ENCODE measurements around the gene CTNNA3.

CTNNA3 gene

DNA sequence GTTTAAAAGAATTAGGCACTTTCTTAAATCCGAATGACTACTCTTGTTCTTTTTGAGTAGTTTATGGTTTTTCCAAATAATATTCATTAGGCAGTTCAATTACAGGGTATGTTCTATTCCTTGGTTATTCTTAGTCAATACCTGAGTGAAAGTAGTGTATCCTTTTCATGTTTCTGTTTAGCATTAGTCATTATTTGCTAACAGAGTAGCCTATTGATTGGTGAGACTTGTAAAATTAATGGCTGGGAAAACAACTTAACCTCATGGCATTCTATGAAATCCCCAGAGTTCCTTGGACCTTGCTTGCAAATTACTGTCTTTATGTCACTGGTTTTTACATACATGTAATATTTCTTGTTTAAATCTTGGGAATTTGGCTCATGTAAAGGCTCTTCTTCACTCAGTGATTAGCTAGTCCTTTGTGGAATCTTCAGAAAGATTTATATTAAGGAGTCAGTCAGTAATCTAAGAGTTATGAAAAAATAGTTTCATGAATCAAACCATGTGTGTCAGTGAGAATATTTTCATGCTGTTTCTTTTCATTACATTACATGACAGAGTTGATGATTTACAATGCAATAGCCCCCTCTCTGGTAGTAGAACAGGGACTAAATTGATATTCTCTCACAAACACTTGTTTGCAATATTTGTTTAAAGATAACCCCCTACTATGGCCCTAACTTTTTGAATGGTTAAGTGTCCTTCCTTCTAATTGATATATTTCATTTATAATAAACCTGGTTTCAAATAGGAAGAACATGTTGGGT lies 851.6 kb downstream of the CTNNA3 start:
- peak in 1 of 5 experiments; percentile 12 for DNase-seq

DNA sequence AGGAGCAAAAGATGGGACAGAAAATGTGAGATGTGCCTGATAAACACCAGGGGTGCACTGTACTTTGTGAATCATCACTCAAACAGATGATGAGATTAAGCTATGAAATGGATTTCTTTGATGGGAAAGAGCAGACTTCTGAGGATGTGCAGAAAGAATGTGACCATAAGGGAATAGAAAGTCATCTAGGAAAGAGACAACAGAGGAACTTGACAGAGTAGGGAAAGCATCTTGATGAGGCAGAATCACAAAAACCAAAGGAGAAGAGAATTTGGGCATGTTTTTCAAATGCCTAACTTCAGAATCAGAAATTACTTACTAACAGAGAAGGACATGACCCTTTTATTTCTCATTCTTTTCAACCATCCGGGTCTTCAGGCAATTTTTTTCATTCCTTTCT lies 852.6 kb downstream of the CTNNA3 start:
- no peak for DNase-seq

DNA sequence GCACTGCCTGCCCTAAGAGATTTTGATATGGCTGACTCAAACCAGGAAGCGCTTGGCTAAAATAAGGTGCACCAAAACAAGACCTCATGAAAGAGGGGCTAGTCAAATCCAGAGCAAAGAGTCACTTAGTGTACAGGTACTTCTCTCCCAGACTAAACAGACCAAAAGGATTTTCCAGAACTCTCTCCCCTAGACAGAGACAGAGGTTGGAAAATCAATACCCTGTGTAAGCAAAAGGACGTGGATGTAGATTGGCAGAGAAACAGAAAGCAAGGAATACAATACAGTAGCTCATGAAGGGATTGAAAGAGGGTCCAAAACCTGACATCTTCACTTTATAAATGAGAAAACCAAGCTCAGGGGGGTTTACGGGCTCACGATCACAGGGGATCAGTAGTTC lies 853.1 kb downstream of the CTNNA3 start:
- DNase-seq, result no peak

DNA sequence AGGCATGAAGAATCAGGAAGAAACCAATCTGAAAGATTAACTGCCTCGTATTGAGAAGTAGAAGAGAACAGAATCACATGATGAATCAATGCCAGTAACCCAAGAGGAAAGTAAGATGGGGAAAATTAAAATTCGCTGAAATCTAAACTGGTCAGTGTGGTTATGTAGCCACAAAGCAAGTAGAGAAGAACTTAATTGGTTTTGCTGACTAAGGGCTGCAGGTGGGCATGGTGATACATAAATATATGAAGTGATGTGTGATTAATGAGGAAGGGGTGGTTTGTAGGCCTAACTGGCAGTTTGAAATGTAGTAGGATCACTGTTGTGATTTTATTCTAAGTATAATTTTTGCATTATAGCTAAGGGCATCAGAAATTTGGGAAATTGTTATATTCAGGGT lies 853.6 kb downstream of the CTNNA3 start:
- DNase-seq, result no peak

DNA sequence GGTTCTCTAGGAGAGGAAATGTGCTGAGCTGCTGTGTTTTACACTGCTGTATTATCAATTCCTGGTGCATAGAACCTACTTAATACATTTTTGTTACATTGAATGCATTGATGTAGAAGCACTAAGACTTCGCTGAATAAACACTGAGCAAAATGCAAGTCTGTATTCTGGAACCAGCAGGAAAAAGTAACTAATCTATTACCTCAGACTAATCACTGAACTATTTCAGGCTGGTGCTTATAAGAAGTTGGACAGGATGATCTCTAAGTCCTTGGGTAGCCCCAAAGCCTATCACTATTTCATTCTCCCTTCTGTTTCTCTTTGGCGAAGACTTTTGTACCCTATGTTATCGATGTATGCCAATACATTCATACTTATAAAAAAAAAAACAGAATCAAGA lies 857.3 kb downstream of the CTNNA3 start:
- no peak for DNase-seq

DNA sequence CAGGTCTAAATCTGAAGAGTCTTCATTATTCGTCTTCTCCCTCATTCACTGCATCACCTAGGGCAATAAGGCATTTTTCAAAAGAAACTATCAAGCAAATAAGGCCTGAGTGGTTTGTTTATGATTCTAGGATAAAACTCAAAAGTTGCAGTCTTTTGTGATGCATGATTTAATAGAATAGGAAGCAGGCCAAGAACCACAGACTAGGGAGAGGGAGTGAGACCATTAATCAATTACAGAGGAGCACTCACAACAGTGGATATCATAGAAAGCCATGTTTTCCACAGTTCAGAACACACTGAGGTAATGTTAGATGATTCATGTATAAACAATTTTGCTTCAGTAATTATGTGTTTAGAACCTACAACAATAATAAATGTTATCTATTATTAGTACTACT lies 858.0 kb downstream of the CTNNA3 start:
- DNase-seq, result no peak

DNA sequence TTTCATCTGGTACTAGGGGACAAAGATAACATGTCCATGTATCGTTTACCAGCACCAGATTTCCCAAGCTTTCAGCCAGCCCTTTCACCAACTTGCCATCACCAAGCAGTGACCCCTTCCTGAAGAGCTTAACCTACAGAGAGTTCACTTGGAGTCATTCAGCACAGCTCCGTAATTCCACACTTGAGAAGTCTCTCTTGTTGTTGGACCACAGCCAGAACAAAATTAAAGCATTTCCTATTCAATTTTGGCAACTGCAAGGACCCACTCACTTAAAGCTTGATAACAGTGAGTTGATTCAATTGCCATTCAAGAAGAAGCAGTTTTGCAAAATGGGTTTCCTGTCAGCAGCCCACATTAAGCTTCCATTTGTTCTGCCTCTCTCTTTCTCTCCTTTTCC lies 858.7 kb downstream of the CTNNA3 start:
- DNase-seq, result no peak

DNA sequence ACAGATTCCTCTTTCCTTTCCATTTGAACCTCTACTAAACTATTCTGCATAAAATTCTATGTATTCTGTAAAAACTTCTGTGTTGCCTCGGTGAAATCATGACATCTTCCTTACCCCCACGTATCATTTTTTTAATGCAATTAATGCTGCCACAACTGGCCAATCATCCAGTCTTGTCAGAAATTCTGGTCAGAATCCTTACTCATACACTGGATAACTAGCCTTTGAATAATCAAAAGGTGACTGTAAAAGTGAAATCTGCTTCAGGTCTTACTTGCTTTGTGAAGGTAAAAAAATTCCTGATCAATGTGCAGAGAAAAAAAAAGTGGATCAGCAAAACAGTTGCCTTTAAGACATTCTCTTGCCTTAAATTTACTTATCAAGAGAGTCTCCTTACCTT lies 859.2 kb downstream of the CTNNA3 start:
- no peak for DNase-seq

DNA sequence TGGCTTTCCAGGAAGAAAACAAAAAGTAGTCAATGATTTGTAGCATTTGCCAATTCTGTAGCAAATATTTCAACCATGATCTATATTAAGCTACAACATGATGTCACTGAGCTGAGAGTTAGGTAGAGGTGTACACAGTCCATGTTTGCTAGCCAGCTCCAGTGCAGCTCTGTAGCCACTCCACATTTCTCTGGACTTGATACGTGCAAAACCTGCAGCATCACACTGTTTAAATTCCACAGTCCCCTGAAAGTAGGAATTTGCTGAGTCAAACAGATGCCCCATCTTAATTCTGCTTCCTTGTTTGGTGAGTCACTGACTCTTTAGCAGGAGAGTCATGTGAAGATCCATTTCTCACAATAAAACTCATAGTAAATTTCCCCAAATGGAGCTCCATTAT lies 859.9 kb downstream of the CTNNA3 start:
- DNase-seq, result no peak

DNA sequence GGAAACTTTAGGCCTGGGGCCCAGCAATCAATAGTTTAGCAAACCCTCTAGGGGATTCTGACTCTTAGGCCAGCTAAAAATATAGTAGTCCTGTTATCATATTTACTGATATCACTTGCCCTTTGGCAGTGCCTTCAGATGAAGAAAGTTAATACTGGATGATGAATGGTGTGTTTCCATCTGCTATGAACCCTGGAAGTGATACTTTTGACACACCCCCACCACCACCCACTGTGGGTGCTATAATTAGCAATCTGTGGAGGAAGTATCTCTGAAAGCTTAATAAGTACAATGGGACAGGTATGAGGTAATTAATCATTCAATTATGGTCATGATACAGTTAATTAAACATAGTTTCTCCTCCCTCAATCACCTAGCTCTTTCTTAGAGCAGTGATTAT lies 860.6 kb downstream of the CTNNA3 start:
- peak in 1 of 5 experiments; percentile 31 for DNase-seq

DNA sequence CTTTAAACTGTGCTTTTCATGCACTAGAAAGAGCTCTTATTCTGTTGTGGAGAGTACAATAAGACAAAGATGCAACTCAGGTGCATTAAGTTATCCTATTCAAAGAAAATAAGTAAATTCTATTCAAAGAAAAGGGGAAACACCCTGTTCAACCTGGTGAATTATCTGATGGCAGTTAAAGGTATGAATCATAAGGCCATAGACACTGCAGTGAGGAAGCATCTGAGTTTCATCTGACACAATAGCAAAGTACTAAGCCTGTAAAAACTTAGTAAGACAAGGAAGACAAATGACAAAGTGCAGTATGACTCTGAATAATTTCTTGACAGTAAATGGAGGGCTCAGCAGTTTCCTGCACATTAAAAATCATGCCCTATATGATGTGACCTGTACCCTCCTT lies 861.2 kb downstream of the CTNNA3 start:
- DNase-seq, result peak in 1 of 5 experiments; percentile 87

DNA sequence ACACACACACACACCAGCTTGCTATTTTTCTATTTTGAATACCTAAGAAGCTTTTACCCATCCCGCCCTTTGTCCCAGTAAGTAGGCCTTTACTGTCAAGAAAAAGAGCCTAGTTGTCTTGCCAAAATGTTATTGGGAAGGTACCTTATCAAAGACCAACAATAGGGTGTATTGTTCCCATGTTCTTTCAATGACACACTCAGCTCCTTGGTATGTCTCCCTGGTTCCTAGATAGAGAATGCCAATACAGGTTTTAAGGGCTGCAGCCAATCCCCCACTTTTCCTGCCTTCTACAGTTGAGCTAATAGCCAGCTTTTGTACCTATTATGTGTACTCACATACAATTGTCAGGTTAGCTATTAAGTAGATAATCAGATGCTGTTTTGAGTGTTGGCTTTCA lies 862.1 kb downstream of the CTNNA3 start:
- DNase-seq, result no peak

DNA sequence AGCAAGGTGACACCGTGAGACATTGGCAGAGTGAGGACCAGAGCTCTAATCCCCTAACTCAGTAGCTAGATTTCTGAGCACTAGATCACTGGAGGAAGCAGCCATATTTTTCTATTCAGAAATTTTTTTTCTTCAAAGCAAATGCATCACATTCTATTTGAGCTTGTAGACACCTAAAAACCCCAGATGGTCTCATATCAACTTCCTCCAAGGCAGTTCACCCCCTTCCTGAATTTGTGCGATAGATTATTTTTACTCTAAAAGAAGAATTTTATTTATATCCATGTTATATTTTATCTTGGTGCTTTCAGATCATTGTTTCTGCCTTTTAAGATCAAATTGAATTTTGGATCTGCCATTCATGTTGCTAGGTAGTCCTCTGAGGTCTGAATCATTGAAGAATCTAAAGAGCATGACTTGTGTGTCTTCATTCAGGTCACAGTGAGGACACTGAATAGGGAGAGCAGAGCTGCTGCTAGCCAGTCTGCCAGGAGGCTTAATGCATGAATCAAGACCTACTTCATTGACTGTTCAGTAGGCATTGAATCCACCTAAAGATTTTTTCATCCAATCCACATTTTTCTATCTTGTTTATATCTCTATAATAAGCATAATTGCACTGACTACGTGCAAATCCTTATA lies 863.1 kb downstream of the CTNNA3 start:
- DNase-seq, result no peak

DNA sequence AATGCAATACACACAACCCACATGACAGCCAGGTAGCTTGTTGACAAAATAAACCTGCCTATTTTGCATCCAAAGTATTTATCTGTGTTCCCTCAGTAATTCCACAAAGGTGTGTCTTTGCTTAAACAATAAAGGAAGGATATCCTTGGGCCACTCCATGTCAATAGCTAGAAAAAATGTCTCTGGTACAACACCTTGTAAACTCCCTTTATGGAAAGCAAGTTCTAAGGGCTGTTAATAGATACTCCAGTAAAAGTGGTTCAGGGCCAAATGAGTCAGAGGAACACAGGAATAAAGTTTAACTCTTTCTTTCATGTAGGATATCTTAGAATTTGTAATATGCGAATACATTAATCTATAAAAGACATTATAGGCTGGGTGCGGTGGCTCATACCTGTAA lies 867.0 kb downstream of the CTNNA3 start:
- DNase-seq, result no peak

DNA sequence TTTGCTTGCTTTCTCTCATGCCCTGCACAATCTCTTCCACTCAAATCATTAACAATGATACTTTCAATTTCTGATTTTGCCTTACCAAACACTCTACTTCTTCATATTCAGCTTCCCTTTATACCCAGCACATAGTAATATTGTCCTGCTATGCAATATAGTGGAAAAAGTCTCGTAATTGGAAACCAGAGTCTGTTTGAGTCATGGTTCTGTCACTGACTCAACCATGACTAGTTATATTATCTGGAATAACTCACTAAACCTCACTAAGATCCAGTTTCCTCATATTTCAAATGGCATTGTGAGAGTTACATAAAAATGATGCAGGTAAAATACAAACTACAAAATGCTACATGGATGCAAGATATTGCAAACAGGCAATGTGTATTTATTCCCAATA lies 868.6 kb downstream of the CTNNA3 start:
- no peak for DNase-seq

DNA sequence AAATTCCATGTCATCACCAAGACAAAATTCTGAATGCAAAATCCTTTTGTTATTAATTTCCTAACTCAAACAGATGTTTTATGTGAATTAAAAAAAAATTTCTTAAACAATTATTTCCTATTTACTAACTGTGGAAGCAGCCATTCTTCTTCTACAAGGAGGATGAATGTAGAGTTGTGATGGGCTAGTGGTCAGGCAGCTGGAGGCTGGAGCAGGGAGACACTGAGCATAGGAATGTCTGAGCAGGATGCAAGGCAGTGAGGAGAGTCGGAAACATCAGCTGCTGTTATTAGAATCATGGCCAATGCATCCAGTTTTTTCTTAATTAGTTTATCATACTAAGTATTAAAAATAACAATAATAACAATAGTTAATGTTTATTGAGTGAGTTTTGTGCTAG lies 872.7 kb downstream of the CTNNA3 start:
- no peak for DNase-seq

DNA sequence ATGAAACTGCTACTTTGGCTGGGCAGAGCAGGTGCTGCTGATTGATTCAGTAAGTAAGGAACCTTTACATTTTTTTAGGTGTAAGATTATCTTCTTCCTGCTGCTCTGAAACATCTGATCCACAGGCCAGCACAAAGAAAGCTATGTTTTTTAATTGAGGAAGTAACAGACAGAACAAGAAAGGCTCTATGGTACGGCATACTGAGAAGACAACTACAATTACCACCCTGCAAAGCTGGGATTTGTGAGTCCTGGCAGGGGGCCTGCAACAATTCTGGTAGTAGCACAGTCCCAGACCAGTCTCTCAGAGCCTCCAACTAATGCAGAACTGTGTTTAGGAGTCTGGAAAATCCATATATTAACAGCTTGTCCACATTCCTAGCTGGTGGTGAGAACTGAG lies 873.2 kb downstream of the CTNNA3 start:
- DNase-seq, result no peak

DNA sequence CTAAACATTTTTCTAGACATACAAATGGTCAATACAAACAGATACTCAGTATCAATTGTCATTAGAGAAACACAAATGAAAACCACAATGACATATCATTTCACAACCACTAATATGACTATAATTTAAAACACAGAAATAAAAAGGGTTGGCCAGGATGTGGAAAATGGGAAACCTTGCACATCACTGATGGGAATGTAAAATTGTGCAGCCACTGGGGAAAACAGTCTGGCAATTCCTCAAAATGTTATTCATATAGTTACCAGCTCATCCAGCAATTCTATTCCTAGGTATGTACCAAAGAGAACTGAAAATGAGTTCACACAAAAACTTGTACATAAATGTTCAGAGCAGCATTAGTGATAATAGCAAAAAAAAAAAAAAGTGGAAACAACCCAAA lies 876.3 kb downstream of the CTNNA3 start:
- no peak for DNase-seq

DNA sequence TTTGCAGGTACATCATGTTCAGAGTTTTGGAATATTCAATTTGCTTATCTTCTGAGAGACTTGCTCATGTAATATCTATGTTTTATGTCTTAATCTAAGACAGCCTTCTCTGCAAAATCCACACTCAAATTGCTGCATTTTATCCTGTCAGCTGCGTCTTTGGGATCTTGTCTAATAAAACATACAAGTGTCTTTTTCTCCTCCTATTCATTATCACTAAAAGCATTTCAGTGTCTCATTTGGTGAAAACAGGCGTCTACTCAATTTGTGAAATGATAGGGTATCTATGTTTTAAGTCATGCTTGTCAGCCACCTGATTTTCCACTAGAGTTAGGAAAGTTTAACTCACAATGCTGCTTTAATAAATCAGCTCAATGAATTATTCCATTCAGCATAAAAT lies 882.9 kb downstream of the CTNNA3 start:
- no peak for DNase-seq

DNA sequence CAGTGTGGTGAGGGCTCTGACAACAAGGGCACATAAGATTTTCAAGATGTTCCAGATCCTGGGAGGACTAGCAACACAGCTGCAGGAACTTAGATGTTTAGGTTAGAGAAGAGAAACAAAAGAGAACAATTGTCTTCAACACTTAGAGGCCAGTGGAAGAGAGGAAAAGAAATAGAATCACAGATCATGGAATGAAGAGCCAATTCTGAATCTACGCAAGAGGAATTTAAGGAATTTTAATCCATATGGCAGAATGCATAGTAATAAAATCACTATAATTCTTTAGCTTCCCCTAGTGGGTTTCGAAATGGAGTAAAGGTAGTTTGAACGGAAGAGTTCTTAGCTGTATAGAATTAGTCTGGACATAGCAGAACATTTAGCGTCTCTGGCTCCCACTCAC lies 884.8 kb downstream of the CTNNA3 start:
- DNase-seq, result no peak

DNA sequence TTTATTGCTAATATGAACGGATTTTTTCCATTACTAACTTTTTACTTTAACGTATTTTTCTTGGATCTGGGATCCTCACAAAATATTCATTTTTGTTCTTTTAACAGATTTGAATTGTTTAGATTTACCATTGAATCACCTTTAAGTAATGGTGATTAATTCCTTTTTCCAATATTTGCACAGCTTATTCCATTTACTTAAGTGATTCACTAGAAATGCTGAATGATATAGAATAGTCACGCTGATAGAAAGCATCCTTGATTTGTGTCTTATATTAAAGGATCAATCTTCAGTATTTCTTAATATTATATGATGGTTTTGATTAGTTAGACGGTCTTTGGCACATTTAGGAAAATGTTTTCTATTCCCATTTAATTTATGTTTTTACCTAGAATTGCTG lies 886.6 kb downstream of the CTNNA3 start:
- DNase-seq, result no peak

DNA sequence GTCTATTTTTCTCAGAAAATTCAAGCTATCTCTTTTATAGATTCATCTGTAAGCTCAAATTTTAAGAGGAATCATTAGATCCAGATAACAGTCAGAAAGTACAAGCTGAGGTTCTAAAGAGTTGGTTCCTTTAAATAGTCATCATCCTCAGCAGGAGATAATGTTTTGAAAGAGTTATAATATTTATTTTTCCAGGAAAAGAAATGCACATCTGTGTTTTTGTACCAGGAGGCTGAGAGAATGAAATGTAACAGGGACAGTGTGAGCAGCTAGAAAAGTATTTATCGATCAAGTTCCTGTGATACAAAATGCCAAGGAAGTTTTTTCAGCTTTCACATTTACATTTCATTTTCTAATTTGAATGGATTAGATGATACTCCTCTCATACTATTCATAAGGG lies 890.4 kb downstream of the CTNNA3 start:
- DNase-seq, result no peak

DNA sequence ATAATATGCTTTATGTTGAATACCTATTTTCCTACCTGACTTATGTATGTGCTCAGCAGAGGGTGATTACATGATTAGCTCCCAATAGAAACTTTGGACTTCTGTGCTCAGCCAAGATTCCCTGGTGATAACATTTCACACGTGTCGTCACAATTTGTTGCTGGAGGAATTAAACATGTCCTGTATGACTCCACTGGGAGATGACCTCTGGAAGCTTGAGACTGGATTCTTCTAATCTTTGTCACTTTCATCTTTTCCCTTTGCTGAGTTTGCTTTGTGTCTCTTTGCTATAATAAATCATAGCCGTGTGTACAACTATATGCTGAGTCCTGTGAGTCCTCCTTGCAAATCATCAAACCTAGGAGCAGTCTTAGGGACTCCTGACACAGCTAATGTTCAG lies 891.0 kb downstream of the CTNNA3 start:
- DNase-seq, result no peak

DNA sequence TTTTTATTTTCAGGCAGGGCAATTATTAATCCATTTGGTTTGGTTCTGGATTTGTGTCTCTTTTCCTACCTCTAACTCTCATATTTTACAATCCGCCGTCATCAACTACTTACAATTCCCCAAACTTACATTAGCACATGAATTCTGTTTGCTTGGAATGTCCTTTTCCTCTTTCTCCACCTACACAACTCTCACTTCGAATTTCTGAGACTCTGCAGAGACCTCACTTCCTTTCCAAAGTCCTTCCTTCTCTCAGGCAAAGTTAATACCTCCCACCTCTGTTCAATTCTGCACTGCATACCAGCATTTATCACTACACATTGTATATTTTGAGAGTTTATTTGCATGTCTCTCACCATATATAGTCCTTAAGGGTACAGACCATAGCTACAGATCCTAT lies 892.8 kb downstream of the CTNNA3 start:
- no peak for DNase-seq

DNA sequence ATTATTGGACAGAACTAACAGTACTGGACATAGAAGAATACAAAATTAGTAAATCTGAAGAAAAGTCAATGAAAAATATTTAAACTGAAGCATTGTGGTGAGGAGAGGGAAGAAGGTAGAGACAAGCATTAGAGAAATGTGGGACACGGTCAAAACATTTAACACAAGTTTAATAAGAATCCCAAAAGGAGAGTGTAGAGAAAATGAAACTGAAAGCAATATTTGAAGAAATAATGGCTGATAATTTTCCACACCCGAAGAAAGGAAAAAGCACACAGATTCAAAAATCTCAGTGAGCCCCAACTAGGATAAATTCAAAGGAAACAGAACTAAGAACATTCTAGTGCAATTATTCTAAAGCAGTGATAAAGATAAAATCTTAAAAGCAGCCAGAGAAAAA lies 896.5 kb downstream of the CTNNA3 start:
- no peak for DNase-seq

Data from T-helper 2 cell (primary cell).